Activated CD4-positive, alpha-beta T cell treated with anti-CD3 and anti-CD28 coated beads, Interleukin-2, amount 50 U/mL, for 48 hours (primary cell): Measurements from ENCODE around the gene MOB3A.
A peak's percentile ranks its signal among the peaks of the same experiment; 100 is the strongest.
"Not testable (repeated sequence)": the region's sequence is repeated elsewhere in the genome, so short reads cannot be mapped to it uniquely, and the experiment has no call there.

Source experiments
- DNase-seq, 2 experiments: peaks; one replicate each; pipeline ENCODE4 v3.0.0-alpha.2; 2020

Gene MOB3A

DNA sequence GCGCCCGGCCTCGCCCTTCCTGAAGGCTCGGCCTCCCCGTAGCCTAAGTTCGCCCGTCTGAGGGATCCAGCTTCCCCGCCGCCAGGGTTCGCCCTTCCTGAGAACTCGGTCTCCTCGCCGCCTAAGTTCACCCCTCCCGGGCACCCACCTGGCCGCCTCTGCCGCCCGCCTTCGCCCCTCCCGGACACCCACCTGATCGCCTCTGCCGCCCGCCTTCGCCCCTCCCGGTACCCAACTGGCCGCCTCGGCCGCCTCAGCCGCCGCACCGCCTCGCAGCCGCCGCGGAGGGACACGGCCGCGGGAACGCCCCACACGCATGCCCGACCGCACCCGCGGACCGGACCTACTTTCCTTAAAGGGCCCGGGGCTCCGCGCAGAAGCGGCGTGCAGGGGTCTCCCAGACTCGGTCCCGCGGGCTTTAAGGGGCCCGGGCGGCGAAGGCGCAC, at the start of gene MOB3A:
MOB3A (minus strand) TSS at position 293 of the 446 bp plus-strand sequence. CDS start 17,766 bp downstream, outside the sequence.
- DNase-seq = peak; percentile 85 to 87

DNA sequence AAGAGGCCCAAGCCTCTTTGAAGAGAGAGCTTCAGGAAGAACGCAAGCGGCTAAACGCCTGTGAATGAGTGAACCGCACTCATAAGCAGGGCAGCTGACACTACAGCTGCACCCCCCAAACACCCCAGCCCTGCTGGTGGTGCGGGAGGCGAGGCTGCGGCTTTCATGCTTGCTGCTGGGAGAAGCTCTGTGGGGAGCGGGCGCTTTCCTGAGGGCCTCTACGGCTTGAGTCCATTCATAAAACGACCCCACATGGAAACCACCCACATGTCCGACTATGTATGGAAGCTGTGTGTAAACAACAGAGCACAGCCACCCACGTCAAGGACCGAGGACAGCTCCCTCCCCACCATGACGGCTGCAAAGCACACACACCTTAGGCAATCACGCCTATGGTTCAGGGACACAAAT, 49.7 kb upstream of the MOB3A start:
- peak in 1 of 2 experiments; percentile 23 for DNase-seq

DNA sequence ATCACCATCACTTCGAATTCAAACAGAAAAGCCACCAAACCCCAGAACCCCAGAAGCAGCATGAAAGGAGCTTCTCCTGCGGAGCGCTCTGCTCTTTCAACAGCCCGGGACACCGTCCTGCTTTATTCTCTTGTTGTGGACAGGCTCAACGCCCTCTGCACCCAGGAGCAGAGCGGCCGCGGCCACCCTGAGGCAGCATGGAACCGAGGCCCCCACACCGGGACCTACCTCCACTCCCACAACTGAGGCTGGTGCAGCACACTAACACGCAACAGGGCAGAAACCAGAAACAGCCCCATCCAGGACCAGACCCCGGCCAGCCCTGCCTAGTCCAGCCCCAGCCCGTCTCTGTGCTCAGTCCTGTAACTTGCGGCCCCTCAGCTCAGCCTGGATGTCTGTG, 48.1 kb upstream of the MOB3A start:
- no peak for DNase-seq

DNA sequence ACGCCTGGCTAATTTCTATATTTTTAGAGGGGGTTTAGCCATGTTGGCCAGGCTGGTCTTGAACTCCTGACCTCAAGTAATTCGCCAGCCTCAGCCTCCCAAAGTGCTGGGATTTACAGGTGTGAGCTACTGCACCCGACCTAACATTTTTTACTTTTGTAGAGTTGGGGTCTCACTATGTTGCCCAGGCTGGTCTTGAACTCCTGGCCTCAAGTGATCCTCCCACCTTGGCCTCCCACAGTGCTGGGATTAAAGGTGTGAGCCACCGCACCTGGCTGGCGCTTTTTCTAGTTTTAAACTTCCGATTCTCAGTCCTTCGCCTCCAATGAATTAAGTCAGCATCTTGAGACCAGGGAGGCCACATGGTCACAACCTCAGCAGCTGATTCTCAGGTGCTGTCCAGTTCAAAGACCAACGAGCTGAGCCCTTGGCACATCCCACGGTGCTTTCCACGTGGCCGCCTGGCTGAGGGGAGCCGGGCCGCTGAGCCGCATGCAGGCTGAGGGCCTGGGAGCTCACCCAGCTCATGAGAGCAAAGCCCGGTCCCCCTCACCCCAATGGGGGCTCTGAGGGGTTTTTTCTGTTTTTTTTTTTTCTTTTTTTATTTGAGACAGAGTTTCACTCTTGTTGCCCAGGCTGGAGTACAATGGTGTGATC, 46.2 kb upstream of the MOB3A start:
- DNase-seq = no peak

DNA sequence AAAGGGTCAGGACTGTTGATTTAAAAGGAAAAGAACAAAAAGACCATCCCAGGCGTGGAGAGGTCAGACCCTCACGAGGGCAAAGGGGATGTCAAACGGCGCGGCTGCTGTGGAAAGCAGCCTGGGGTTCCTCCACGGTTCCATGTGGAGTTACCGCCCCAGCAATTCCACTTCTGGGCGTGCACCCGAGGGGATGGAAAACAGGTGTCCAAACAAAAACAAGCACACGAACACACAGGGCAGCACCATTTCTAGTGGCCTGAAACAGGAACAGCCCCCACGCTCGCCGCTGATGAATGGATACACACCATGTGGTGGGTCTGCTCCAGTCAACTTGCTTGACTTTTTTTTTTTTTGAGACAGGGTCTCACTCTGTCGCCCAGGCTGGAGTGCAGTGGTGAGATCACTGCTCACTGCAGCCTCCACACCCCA, 44.0 kb upstream of the MOB3A start:
- no peak for DNase-seq

DNA sequence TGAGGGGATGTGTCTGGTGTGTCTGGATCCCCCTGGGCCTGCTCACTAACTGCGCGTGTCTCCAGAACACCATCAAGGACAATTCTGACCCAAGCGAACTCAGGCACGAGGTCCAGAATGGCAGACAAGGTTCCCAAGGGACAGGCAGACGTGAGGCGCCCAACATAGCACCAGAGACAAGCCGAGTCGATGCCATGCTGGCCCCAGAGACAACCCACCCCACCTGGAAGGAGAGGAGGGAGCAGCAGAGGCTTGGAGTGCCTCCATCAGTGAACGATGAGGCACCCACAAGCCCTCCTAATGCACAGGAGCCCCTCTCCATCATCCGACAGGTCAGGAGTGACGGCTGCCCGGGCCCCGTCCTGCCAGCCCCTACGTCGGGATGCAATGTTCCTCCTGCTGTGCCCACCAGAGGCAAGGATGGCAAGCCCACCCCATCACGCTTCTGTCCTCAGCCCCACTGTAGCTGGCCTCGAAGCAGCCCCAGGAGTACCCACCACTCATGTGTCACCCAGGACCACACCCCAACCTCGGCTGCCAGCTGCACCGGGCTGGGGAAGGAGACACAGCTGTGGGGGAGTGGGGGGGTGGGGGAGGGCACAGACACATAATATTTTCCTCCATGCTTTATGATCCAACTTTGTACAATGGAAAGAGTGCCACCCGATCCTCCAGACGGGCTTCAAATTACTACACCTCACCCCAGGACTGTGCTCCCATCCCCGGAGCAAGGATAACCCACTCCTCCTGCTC, 43.4 kb upstream of the MOB3A start:
- DNase-seq = no peak

DNA sequence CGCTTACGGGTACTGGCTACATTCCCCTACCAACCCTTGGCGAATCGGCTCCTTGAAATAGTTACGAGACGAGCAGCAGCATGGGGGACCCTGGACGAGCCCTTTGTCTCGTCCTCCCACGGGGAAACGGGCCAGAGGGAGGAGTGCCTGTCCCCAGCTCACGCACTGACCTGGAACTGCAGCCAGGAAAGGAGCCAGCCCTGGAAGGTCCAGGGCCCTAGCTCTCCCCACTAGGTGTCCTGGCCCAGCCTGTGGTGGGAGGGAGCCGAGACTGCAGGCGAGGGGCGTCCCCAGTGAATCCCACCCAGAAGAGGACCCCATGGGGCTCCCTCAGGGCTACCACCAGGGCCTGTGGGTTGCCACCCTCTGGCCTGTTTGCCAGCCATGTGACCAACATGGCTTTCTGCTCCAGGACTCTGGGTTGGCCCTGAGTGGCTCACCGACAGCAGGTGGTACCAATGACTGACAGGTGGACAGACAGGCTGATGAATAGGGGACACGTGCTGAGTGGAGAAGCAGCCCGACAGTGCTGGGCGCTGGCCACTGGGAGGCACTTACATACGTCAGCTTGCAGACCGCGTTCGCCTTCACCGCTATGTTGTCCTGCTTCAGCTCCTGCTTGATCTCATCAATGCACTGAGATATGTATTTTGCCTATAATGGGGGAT, 42.1 kb upstream of the MOB3A start:
- DNase-seq = no peak

DNA sequence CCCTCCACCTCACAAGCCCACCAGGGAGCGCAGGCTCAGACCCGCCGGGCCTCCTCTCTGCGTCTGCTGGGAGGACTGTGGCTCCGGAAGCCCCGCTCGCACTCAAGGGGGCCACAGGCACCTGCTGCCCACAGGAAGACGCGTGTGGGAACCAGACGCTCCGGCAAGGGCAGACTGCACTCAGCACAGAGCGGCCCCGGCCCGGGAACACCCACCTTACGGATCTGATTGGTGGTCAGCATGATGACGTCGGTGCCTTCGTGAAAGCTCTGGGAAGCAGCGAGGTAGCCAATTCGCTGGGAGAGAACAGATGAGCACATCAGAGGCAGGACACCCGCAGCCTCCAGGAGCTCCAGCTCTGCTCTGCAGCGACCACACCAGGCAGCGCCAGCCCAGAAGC, 40.7 kb upstream of the MOB3A start:
- DNase-seq = no peak

DNA sequence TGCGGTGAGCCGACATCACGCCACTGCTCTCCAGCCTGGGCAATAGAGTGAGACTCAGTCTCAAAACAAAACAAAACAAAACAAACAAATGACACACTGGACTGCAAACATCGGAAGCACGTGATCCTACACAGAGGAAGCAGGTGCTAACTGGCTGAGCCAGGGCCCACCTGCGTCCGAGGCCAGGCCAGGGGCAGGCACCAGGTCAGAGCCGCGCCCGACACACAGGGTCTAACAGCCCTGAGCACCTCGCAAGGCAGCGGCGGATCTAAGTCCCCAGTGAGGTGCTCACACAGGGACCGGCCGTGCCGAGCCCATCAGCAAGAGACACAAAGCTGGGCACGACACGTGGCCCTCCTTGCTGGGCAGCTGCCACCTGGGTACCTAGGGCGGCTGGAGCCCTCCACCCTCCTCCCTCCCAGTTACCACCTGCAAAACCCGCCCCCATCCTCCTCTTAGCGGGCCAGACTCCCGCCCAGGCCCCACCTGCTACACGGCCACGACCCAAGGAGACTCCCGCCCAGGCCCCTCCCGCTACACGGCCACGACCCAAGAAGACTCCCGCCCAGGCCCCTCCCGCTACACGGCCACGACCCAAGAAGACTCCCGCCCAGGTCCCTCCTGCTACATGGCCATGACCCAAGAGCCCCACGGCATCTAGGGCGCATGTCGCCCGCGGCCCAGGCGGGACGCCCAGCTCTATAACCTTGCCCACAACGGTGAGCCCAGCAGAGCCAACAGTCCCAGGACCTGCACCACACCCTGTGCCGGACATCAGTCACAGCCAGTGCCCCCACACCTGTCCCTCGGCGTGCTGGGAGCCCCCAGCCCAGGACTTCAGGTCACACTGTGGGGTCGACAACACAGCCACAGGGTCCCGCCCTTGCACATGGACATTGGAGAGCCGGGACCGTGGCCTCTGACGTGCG, 39.6 kb upstream of the MOB3A start:
- no peak for DNase-seq

DNA sequence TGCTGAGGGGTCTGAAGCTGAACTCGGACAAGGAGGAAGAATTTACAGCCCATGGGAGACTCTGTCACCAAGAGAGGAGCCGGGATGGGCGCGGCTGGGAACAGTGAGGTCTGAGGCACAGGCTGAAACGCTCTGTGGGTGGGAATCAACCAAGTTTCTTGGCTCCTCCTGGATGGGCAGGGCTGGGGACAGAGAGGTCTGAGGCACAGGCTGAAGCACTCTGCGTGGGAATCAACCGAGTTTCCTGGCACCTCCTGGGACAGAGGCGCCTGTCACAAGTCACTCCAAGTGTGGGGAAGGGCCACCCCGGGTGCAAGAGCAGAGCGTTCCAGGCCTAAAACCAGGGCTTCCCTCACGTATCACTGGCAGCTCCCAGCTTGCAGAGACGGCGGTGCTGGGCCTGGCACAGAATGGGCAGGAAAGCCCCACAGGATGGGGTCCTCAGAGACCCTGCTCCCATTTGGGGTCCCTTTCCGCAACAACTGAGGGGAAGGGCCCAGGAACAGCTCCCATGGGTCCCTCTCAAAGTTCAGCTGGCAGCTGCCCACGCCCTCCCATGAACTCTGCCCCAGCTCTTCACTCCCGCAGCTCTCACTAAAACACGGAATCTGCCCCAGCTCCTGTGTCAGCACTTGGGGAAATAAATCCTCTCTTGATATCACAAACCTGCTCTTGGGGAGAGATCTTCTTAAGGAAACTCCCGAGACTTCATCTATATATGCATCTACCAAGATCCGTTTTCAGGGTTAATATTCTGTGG, 36.8 kb upstream of the MOB3A start:
- DNase-seq = no peak

DNA sequence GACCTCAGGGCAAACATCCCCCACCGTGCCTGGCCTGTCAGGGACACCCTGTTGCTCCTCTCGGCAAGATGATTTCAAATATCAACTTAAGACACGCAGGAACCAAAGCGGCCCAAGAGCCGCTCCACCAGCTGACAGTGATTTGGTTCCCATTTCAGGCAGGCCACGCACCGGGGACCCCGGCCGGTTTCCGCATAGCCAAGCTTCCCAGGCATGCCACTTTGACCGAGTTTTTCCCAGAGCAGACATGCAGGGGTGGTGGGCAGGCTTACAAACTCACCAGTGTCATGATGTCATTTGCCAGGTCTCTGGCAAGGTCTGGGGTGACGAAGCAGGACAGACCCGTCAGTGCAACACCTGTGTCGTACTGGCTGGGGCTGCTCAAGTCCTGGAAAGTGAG, 36.1 kb upstream of the MOB3A start:
- no peak for DNase-seq

DNA sequence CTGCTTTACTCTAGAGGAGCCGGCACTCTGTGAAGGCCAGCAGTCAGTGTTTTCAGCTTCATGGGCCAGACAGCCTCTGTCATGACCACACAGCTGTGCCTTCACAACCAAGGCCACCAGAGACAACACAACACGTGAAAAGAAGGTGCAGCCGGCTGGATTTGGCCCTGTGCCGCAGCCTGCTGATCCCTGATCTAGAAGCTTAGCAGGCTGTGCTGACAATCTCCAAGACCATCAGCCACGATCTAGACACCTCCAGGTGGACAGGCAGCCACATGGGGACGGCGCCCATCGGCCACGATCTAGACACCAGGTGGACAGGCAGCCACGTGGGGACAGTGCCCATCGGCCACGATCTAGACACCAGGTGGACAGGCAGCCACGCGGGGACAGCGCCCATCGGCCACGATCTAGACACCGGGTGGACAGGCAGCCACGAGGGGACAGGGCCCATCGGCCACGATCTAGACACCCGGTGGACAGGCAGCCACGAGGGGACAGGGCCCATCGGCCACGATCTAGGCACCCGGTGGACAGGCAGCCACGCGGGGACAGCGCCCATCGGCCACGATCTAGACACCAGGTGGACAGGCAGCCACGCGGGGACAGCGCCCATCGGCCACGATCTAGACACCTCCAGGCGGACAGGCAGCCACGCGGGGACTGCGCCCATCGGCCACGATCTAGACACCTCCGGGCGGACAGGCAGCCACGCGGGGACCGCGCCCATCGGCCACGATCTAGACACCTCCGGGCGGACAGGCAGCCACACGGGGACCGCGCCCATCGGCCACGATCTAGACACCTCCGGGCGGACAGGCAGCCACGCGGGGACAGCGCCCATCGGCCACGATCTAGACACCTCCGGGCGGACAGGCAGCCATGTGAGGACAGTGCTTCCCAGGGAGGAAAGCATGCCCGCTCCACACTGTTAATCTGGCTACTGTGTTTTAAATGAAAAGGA, 35.2 kb upstream of the MOB3A start:
- not testable (repeated sequence) for DNase-seq

DNA sequence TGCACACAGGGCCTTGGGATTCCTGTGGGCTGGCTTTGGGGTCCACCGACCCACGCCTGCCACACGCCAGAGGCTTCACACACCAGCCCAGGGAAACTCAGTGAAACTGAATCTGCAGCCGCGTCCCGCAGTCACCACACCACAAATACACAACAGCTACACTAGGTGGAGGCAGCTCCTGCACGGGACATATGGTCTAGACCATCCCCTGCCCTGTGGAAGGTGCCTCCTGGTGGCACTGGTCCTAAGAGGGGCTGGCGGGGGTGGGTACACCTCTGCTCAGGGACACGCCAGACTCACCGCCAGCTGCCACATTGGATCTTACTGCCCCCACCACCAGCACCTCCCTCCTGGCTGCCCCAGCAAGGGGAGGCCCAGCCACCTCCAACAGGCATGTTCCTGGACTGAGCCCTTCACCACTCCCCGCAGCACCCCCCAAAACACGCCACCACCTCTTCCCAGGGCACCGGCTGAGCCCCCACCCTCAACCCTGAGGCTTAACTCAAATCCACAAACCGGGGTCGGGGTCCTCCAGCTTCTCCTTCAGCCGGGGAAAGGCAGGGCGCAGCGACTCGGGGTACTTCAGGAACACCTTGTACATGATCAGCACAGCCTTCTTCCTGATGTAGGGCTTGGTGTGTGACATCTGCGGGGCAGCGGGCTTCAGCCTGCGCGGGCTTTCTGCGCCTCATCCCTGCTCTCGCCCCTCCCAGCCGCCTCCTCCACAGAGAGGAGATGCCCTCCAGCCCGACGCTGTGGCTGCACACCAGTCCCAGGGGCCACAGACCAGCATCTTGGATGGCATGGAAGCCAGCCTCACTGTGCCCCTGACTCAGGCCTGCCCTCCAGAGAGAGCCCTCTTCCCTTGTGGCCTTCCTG, 34.0 kb upstream of the MOB3A start:
- DNase-seq = no peak

DNA sequence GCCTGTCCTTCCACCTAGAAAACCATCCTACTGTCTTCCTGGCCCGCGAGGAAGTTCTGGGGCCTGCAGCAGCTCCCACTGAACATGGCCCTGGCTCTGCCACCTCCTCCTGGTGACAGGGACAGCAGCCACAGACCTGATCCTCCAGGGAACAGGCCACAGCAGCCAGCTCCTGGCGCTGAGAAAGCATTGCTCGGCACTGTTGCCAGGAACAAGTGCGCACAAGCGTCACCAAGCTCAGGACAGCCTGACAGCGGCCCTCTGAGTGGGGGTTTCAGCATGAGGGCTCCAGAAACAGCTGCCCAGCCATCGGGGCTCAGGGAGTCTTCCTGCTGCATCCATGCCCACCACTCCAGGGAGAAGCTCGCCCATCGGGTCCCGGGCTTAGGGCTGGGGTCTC, 33.4 kb upstream of the MOB3A start:
- DNase-seq = no peak

DNA sequence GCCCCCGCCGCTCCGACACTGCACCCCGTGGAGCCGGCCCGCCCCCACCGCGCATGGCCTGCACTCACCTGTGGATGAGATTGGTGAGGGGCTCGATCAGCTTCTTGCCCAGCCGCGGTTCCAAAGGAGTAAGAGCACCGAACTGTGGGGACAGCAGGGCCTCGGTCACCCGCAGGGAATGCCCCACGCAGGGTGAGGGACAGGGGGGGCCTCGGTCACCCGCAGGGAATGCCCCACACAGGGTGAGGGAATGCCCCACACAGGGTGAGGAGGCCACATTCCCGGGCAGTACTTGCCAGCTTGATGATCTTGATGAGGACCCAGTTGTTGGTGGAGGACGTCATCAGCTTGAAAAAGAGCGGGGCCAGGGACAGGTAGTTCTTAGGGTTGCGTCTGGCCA, 32.9 kb upstream of the MOB3A start:
- no peak for DNase-seq

DNA sequence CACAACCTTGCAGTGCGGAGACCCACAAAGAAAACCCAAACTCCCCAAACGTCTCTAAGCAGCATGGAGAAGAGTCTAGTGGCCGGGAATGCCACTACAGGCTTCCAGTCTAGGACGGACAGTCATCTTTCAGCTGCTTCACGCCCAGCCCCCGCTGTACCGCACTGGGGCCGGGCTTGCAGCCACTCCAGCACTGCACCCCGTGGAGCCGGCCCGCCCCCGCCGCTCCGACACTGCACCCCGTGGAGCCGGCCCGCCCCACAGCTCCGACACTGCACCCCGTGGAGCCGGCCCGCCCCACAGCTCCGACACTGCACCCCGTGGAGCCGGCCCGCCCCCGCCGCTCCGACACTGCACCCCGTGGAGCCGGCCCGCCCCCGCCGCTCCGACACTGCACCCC, 32.1 kb upstream of the MOB3A start:
- DNase-seq = not testable (repeated sequence)

DNA sequence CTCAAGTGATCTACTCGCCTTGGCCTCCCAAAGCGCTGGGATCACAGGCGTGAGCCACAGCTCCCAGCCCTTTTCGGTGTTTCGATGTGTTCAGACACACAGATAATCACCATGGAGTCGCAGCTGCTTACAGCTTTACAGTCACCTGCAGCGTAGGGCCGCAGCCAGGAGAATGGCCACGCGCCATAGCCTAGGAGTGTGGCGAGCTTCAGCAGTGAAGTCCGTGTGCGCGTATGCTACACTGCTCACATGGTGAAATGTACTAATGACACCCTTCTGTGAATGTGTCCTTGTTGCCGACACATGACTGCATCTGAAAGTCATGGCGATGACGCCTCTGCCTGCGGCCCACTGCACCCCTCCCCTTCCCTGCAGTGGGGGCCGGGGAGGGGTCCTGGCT, 31.6 kb upstream of the MOB3A start:
- no peak for DNase-seq

DNA sequence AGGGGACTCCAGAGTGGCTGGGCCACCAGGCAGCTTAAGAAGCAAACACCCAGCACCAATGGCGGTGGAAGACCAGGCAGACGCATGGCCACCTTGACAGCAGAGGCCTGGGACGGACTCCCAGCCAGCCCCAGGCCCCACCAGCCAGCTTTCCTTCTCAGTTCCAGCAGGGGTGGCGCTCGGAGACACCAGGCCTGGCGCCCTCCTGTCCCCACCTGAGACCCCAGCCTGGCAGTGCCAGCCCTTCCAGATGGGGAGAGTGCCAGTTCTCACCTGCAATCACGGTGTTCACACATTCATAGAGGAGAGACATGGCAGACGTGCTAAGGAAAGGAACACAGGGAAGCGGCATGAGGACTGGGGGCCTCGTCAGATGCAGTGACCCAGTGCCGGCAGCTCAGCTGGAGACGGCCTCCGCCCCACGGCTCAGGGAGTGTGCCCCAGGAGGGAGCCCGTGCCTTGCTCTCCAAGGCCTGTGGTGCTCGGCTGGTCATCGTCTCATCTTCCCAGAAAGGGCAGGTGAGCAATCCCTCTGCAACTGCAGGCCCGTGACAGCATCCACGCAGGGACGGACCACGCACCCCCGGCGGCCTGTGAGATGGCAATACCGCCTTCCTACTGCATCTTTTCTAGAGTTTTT, 30.9 kb upstream of the MOB3A start:
- no peak for DNase-seq
